Measurements from ENCODE around the gene KIAA1191. TPM values are rescaled to one million over a fixed set of nuclear protein-coding genes. Genes with fewer than 3 reads are reported as not detected.
A peak's percentile ranks its signal among the peaks of the same experiment; 100 is the strongest.

The KIAA1191 gene
- total and polyA plus RNA-seq, 2 of the 8 experiments (the other 6 are each of a cell fraction or from before 2014, with no cell fraction given): 86.4 to 88.0 TPM

DNA sequence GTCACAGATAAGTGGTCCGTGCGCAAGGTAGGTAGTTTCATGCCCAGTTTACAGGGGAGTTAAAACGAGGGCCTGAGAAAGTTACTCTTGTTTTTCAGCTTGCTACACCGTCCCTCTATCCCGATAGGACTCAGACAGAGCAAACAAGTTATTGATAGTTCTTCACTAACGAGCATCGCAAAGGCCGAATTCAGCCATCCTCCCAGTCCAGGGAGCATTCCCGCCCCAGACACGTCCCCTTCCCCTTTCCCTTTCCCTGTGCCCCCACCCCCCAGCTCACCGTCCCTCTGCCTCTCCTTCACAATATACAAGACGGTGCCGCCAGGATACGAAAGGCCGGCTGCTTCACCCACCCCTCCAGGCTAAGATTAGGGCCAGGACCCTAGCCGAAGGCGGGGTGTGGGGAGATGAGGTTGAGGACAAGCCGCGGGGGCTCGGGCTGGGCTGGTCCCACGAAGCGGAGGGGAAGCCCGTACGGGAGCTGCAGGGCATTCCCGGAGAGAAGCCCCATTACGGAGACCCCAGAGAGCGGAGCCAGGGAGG is 599 bp downstream of the KIAA1191 start:
- peak overlapping the region; percentile 68 to 79 for H3K4me2 ChIP-seq (ENCODE audit: insufficient read depth in 1 of 2, low read depth in 2 of 2, low read length in 2 of 2)
- ChIA-PET CTCF (ENCODE audit: partially characterized antibody) (interaction anchor here (1.1 kb wide), 1 partner anchor 13 kb away, joined by 3 read pairs; no protein-coding TSS in a partner anchor), POLR2A (ENCODE audit: partially characterized antibody) (interaction anchor here (1.0 to 3.6 kb wide), 12 partner anchors 9 to 184 kb away, joined by 3 to 30 read pairs (median 5); partner anchors contain the start of genes HIGD2A, NOP16 and RNF44)
- H3K79me1 ChIP-seq (ENCODE audit: low read depth, low read length): peaks cover 9% of the 10 kb centered on the region
- peaks cover 5 to 38% of the 10 kb centered on the region in 2 experiments; a peak in 3 of 4 replicates for H3K79me2 ChIP-seq (ENCODE audit: control insufficient read depth in 1 of 2, insufficient read depth in 2 of 2, low read length in 2 of 2)
- no peak overlapping the region for H2BK12ac ChIP-seq (ENCODE audit: low read depth, low read length)
- no peak overlapping the region for H2AK5ac ChIP-seq (ENCODE audit: low read depth, low read length)
- FAIRE-seq (no peak), DNase-seq (ENCODE audit: low read depth in 1 of 2, low spot score in 2 of 2) (no peak)
- H2BK20ac ChIP-seq (ENCODE audit: low read length): no peak overlapping the region
- peak overlapping the region; percentile 88 for H3K27ac ChIP-seq (ENCODE audit: low read depth, low read length)
- no peak overlapping the region for H3K23ac ChIP-seq (ENCODE audit: insufficient read length)
- 4% methylated on average over 26 of the region's 27 CpGs; no CpG with 5 or more reads in 1 of the 2 experiments for WGBS, 2 experiments (ENCODE audit: extremely low coverage in 1 of 2, insufficient coverage in 1 of 2, insufficient read length in 1 of 2, insufficient replicate concordance in 2 of 2, low coverage in 1 of 2, low lambda C conversion rate in 2 of 2, missing lambda C conversion rate in 1 of 2)
- no peak overlapping the region for H4K91ac ChIP-seq (replicated peaks; ENCODE audit: insufficient read length, low read length)
- peak overlapping the region; percentile 68 for H4K5ac ChIP-seq (ENCODE audit: insufficient read length, low read depth, low read length)
- H2BK120ac ChIP-seq (replicated peaks; ENCODE audit: low read depth, low read length): no peak overlapping the region
- peaks cover 7 to 30% (median 24%) of the 10 kb centered on the region in 4 experiments for H3K27me3 ChIP-seq (replicated peaks in 1 of 4; ENCODE audit: control insufficient read depth in 3 of 4, extremely low read depth in 1 of 4, insufficient read depth in 3 of 4, low read length in 3 of 4)
- no peak overlapping the region for H2BK15ac ChIP-seq (ENCODE audit: low read length)
- peaks cover 0 to 27% (median under 1%) of the 10 kb centered on the region in 4 experiments; a peak in 3 of 8 replicates for H3K36me3 ChIP-seq (ENCODE audit: control insufficient read depth in 2 of 4, insufficient read depth in 4 of 4, low read length in 3 of 4)
- peak overlapping the region; percentile 92 for H3K56ac ChIP-seq (replicated peaks; ENCODE audit: insufficient read length, low read depth, low read length)
- peak overlapping the region; percentile 79 to 95 (median 92) for H3K4me3 ChIP-seq (ENCODE audit: extremely low read depth in 1 of 4, insufficient read depth in 2 of 4, low read depth in 3 of 4, low read length in 4 of 4)
- no peak overlapping the region for H3K14ac ChIP-seq (ENCODE audit: insufficient read length)
- 0 out of 2 replicates have a peak overlapping the region, but pooled peaks have one; percentile 75 for H2AFZ ChIP-seq (ENCODE audit: low read length)
- peak overlapping the region; percentile 32; the same call in 1 of the 2 replicates for H3K18ac ChIP-seq (ENCODE audit: extremely low read depth, low read length)
- H3K4me1 ChIP-seq (replicated peaks in 1 of 4; ENCODE audit: control insufficient read depth in 3 of 4, insufficient read depth in 4 of 4, low read length in 3 of 4): peaks cover 0 to 3% (median 0%) of the 10 kb centered on the region in 4 experiments; a peak in 4 of 7 replicates
- H3K9me3 ChIP-seq (ENCODE audit: insufficient read depth in 2 of 2, low read depth in 1 of 2, low read length in 1 of 2): no peaks in the 10 kb centered on the region
- H3K4ac ChIP-seq (replicated peaks; ENCODE audit: insufficient read length, low read depth, low read length): peak overlapping the region; percentile 78
- peaks cover 0 to 12% of the 10 kb centered on the region in 2 experiments for H4K20me1 ChIP-seq (replicated peaks in 1 of 2; ENCODE audit: control insufficient read depth in 1 of 2, insufficient read depth in 2 of 2, low read length in 2 of 2)
- peak overlapping the region; percentile 96 for H4K8ac ChIP-seq (ENCODE audit: extremely low read depth, insufficient read depth, low read length)
- H3K9ac ChIP-seq (replicated peaks in 1 of 4; ENCODE audit: extremely low read depth in 1 of 4, low read depth in 3 of 4, low read length in 3 of 4): peak overlapping the region; percentile 51 to 95 (median 82)
- H2BK5ac ChIP-seq (ENCODE audit: low read depth, low read length): peak overlapping the region; percentile 81
- peaks cover 14% of the 10 kb centered on the region for H3K23me2 ChIP-seq (ENCODE audit: low read depth, low read length)
- TF ChIP-seq KDM4A (IDR thresholded peaks at IDR 0.05; ENCODE audit: low read depth, low read length, severe bottlenecking) (no peak), SRF (IDR thresholded peaks at IDR 0.05; ENCODE audit: low read depth, low read length) (no peak), SP1 (IDR thresholded peaks at IDR 0.05; ENCODE audit: low read depth, low read length) (no peak), KDM1A (IDR thresholded peaks at IDR 0.05; ENCODE audit: borderline replicate concordance, low read length) (no peak), CTBP2 (IDR thresholded peaks at IDR 0.05; ENCODE audit: borderline replicate concordance, insufficient read depth, insufficient read length, low read length) (no peak)
- TF ChIP-seq, protein P1, sequence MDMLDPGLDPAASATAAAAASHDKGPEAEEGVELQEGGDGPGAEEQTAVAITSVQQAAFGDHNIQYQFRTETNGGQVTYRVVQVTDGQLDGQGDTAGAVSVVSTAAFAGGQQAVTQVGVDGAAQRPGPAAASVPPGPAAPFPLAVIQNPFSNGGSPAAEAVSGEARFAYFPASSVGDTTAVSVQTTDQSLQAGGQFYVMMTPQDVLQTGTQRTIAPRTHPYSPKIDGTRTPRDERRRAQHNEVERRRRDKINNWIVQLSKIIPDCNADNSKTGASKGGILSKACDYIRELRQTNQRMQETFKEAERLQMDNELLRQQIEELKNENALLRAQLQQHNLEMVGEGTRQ (IDR thresholded peaks at IDR 0.05; ENCODE audit: low read length): no peak
- TF ChIP-seq, protein P2, sequence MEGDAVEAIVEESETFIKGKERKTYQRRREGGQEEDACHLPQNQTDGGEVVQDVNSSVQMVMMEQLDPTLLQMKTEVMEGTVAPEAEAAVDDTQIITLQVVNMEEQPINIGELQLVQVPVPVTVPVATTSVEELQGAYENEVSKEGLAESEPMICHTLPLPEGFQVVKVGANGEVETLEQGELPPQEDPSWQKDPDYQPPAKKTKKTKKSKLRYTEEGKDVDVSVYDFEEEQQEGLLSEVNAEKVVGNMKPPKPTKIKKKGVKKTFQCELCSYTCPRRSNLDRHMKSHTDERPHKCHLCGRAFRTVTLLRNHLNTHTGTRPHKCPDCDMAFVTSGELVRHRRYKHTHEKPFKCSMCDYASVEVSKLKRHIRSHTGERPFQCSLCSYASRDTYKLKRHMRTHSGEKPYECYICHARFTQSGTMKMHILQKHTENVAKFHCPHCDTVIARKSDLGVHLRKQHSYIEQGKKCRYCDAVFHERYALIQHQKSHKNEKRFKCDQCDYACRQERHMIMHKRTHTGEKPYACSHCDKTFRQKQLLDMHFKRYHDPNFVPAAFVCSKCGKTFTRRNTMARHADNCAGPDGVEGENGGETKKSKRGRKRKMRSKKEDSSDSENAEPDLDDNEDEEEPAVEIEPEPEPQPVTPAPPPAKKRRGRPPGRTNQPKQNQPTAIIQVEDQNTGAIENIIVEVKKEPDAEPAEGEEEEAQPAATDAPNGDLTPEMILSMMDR (IDR thresholded peaks at IDR 0.05; ENCODE audit: control extremely low read depth in 1 of 3, insufficient read depth in 1 of 3, low read depth in 1 of 3, low read length in 3 of 3): no peak
